SH-SY5Y (cell line): ENCODE measurements around the gene RBMS3.

ENCODE experiments used
- GATA2 ChIP-seq: IDR thresholded peaks from 2 replicates; pipeline ENCODE4 v1.6.1; 2011; ENCODE audit warnings: mild to moderate bottlenecking, low read depth, low read length
- GATA3 ChIP-seq: IDR thresholded peaks from 2 replicates; pipeline ENCODE4 v1.6.1; 2011; ENCODE audit warnings: low read depth, mild to moderate bottlenecking, low read length, moderate library complexity

- TF ChIP-seq GATA2 (no peak), GATA3 (no peak)
Observed at GRCh38 chr3:29771602-29772001, 490.7 kb downstream of the RBMS3 start.
